H9 (cell line): ENCODE measurements around the gene SLC22A31. TPM values are rescaled to one million over a fixed set of nuclear protein-coding genes. Genes with fewer than 3 reads are reported as not detected.
"Not testable (repeated sequence)": the region's sequence is repeated elsewhere in the genome, so short reads cannot be mapped to it uniquely, and the experiment has no call there.

Experiments
- DNase-seq: peaks from one replicate; pipeline ENCODE4 v3.0.0-alpha.2; 2017
- H2AFZ ChIP-seq: one replicate; pipeline ENCODE4 v1.6.1; 2013; ENCODE audit warnings: mild to moderate bottlenecking, low read length, control low read depth, moderate library complexity
- H2AK5ac ChIP-seq: 2 replicates; pipeline ENCODE4 v1.6.1; 2013; ENCODE audit warnings: low read length, control low read depth, mixed read lengths; ENCODE audit not compliant: insufficient read length
- H2BK120ac ChIP-seq: one replicate; pipeline ENCODE4 v1.6.1; 2013; ENCODE audit warnings: low read depth, mild to moderate bottlenecking, low read length, control low read depth, inconsistent platforms; ENCODE audit not compliant: poor library complexity, severe bottlenecking
- H2BK12ac ChIP-seq: 2 replicates; pipeline ENCODE4 v1.6.1; 2013; ENCODE audit warnings: low read length, control low read depth, mixed read lengths, low read depth; ENCODE audit not compliant: insufficient read length
- H2BK15ac ChIP-seq: 2 replicates; pipeline ENCODE4 v1.6.1; 2013; ENCODE audit warnings: low read depth, low read length, control low read depth
- H2BK20ac ChIP-seq: one replicate; pipeline ENCODE4 v1.6.1; 2013; ENCODE audit warnings: low read depth, mild to moderate bottlenecking, low read length, control low read depth, inconsistent platforms; ENCODE audit not compliant: poor library complexity, severe bottlenecking
- H2BK5ac ChIP-seq: 2 replicates; pipeline ENCODE4 v1.6.1; 2013; ENCODE audit warnings: low read length, control low read depth, mixed read lengths; ENCODE audit not compliant: insufficient read length
- H3K14ac ChIP-seq: 2 replicates; pipeline ENCODE4 v1.6.1; 2013; ENCODE audit warnings: low read length, control low read depth; ENCODE audit not compliant: insufficient read depth
- H3K18ac ChIP-seq: 2 replicates; pipeline ENCODE4 v1.6.1; 2013; ENCODE audit warnings: low read depth, mild to moderate bottlenecking, mixed read lengths, low read length, control low read depth; ENCODE audit not compliant: insufficient read length
- H3K23ac ChIP-seq: 2 replicates; pipeline ENCODE4 v1.6.1; 2013; ENCODE audit warnings: low read length, control low read depth, mixed read lengths, low read depth; ENCODE audit not compliant: insufficient read length
- H3K23me2 ChIP-seq: 2 replicates; pipeline ENCODE4 v1.6.1; 2013; ENCODE audit warnings: low read depth, mild to moderate bottlenecking, mixed read lengths, low read length, control low read depth; ENCODE audit not compliant: insufficient read length, poor library complexity, severe bottlenecking
- H3K27ac ChIP-seq: 2 replicates; pipeline ENCODE4 v1.5.1; 2013; ENCODE audit warnings: low read length, control low read depth, mixed read lengths, low read depth; ENCODE audit not compliant: insufficient read length
- H3K27me3 ChIP-seq: 2 replicates; pipeline ENCODE4 v1.6.1; 2013; ENCODE audit warnings: low read length, control low read depth, inconsistent platforms; ENCODE audit not compliant: insufficient read depth
- H3K4ac ChIP-seq: 2 replicates; pipeline ENCODE4 v1.6.1; 2013; ENCODE audit warnings: low read depth, mild to moderate bottlenecking, control low read depth, inconsistent platforms, low read length, moderate library complexity
- H3K4me1 ChIP-seq: 2 replicates; pipeline ENCODE4 v1.6.1; 2013; ENCODE audit warnings: low read length, control low read depth, inconsistent platforms; ENCODE audit not compliant: insufficient read depth
- H3K4me2 ChIP-seq: 2 replicates; pipeline ENCODE4 v1.6.1; 2013; ENCODE audit warnings: low read length, control low read depth, mixed read lengths; ENCODE audit not compliant: insufficient read length, insufficient read depth
- H3K56ac ChIP-seq: 2 replicates; pipeline ENCODE4 v1.6.1; 2013; ENCODE audit warnings: low read depth, mild to moderate bottlenecking, mixed read lengths, low read length, control low read depth; ENCODE audit not compliant: insufficient read length
- H3K79me1 ChIP-seq: 2 replicates; pipeline ENCODE4 v1.6.1; 2013; ENCODE audit warnings: low read depth, mild to moderate bottlenecking, moderate library complexity, low read length, control low read depth, inconsistent platforms; ENCODE audit not compliant: insufficient read depth, poor library complexity, severe bottlenecking
- H3K79me2 ChIP-seq: 2 replicates; pipeline ENCODE4 v1.6.1; 2013; ENCODE audit warnings: low read length, control low read depth, inconsistent platforms; ENCODE audit not compliant: insufficient read depth
- H3K9ac ChIP-seq: 2 replicates; pipeline ENCODE4 v1.6.1; 2013; ENCODE audit warnings: low read length, control low read depth, mixed read lengths; ENCODE audit not compliant: insufficient read length; ENCODE audit errors: extremely low read depth
- H3K9me3 ChIP-seq: one replicate; pipeline ENCODE4 v1.6.1; 2013; ENCODE audit warnings: low read depth, low read length, inconsistent platforms; ENCODE audit not compliant: control insufficient read depth
- H3T11ph ChIP-seq: one replicate; pipeline ENCODE4 v1.6.1; 2013; ENCODE audit warnings: mild to moderate bottlenecking, low read length, control low read depth, inconsistent platforms
- H4K20me1 ChIP-seq: one replicate; pipeline ENCODE4 v1.6.1; 2013; ENCODE audit not compliant: control insufficient read depth, insufficient read length, insufficient read depth
- H4K5ac ChIP-seq: 2 replicates; pipeline ENCODE4 v1.6.1; 2013; ENCODE audit warnings: low read depth, mild to moderate bottlenecking, mixed read lengths, low read length, control low read depth; ENCODE audit not compliant: insufficient read length
- H4K8ac ChIP-seq: replicated peaks from 2 replicates; pipeline ENCODE4 v1.6.1; 2013; ENCODE audit warnings: low read length, control low read depth, mixed read lengths, low read depth; ENCODE audit not compliant: insufficient read length
- H4K91ac ChIP-seq: 2 replicates; pipeline ENCODE4 v1.6.1; 2013; ENCODE audit warnings: low read depth, mild to moderate bottlenecking, moderate library complexity, mixed read lengths, low read length, control low read depth; ENCODE audit not compliant: insufficient read length
- H3K27ac Mint-ChIP-seq, 3 experiments: 2 replicates in 2 of 3; 3 replicates in 1 of 3; pipeline ENCODE4 v1.8.0; 2020 to 2021; ENCODE audit warnings: mixed read lengths in 3 of 3, mild to moderate bottlenecking in 1 of 3, moderate library complexity in 1 of 3
- H3K27me3 Mint-ChIP-seq: 2 replicates; pipeline ENCODE4 v1.8.0; 2021; ENCODE audit warnings: low read depth, mild to moderate bottlenecking, moderate library complexity, mixed read lengths
- H3K36me3 Mint-ChIP-seq, 3 experiments: 2 replicates in 2 of 3; 3 replicates in 1 of 3; pipeline ENCODE4 v1.8.0; 2020 to 2021; ENCODE audit warnings: low read depth in 3 of 3, mixed read lengths in 3 of 3; ENCODE audit not compliant: insufficient read depth in 1 of 3
- H3K4me1 Mint-ChIP-seq, 2 experiments: 2 replicates each; pipeline ENCODE4 v1.8.0; 2020; ENCODE audit warnings: mixed read lengths in 2 of 2
- H3K4me3 Mint-ChIP-seq, 2 experiments: 2 replicates in 1 of 2; 3 replicates in 1 of 2; pipeline ENCODE4 v1.8.0; 2020 to 2021; ENCODE audit warnings: mild to moderate bottlenecking in 2 of 2, mixed read lengths in 2 of 2, moderate library complexity in 1 of 2
- H3K9me3 Mint-ChIP-seq, 2 experiments: 2 replicates in 1 of 2; 3 replicates in 1 of 2; pipeline ENCODE4 v1.8.0; 2020; ENCODE audit warnings: mild to moderate bottlenecking in 2 of 2, mixed read lengths in 2 of 2, moderate library complexity in 1 of 2
- WGBS: extraction: QIAGEN DNeasy Blood & Tissue Kit; methylation state at CpG from one replicate; pipeline ENCODE4 v1.1.7; 2013; ENCODE audit warnings: missing lambda C conversion rate, low lambda C conversion rate, mixed read lengths; ENCODE audit not compliant: insufficient read length; ENCODE audit errors: extremely low coverage; 5-methylcytosine and 5-hydroxymethylcytosine counted together
- total RNA-seq: library from RNA; stranded (reverse); gene quantifications from 2 replicates; pipeline ENCODE4 v1.2.1, GENCODE V29; 2021
- TF ChIP-seq, protein P1 (sequence below): fragments of 200-600 bp; sonication (generic); conservative IDR thresholded peaks from 3 replicates; pipeline ENCODE4 v1.8.0; 2021; ENCODE audit warnings: antibody characterized with exemption, mild to moderate bottlenecking

SLC22A31 gene
- total RNA-seq, 1 experiment from 2014 or later, result 7.7 TPM

DNA sequence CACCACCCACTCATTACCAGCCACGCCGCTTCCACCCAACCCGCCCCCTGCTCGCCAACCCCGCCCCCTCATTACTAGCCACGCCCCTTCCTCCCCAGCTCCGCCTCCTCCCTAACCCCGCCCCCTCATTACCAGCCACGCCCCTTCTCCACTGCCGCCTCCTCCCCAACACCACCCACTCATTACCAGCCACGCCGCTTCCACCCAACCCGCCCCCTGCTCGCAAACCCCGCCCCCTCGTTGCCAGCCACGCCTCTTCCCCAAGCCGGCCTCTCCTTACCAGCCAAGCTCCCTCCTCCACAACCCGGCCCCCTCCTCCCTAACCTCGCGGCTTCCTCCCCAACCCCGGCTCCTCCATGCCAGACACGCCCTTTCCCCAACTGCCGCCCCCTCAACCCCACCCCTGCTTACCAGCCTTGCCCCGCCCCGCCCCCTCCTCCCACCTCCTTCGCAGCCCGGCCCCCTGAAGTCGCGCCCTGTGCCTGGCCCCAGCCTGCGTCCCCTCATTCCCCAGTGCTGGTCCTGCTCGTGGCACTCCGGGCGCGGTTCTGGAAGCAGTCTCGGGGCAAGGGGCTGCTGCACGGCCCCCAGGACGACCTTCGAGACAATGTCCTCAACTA lies 7.3 kb downstream of the SLC22A31 start:
- Histone ChIP-seq H3K9ac (no peak overlapping the region), H4K91ac (no peak overlapping the region), H2BK12ac (no peak overlapping the region), H4K20me1 (no peaks in the 10 kb centered on the region), H3K4me2 (peak overlapping the region; percentile 34), H2BK5ac (no peak overlapping the region), H4K8ac (no peak overlapping the region), H3K23ac (no peak overlapping the region), H3K27ac (no peak overlapping the region), H4K5ac (no peak overlapping the region), H2BK120ac (no peak overlapping the region), H2BK20ac (no peak overlapping the region), H3T11ph (no peak overlapping the region), H3K79me1 (no peaks in the 10 kb centered on the region), H3K14ac (no peak overlapping the region), H3K9me3 (no peaks in the 10 kb centered on the region), H3K56ac (no peak overlapping the region), H2AFZ (no peak overlapping the region), H3K4ac (no peak overlapping the region), H2BK15ac (no peak overlapping the region), H2AK5ac (no peak overlapping the region), H3K79me2 (no peaks in the 10 kb centered on the region), H3K4me1 (no peaks in the 10 kb centered on the region), H3K27me3 (no peaks in the 10 kb centered on the region; the same call in 1 of the 2 replicates), H3K18ac (no peak overlapping the region), H3K23me2 (peaks cover 5% of the 10 kb centered on the region)
- Mint-ChIP-seq H3K36me3 (no peaks in the 10 kb centered on the region), H3K9me3 (peaks cover 5% of the 10 kb centered on the region in 2 experiments; a peak in 2 of 5 replicates), H3K4me3 (peak overlapping the region in 1 of 2 experiments; percentile 48; a peak in 2 of 5 replicates), H3K4me1 (no peaks in the 10 kb centered on the region), H3K27ac (no peak overlapping the region), H3K27me3 (peaks cover 31% of the 10 kb centered on the region)
- peak; percentile 96 for DNase-seq
- no CpG with 5 or more reads among the region's 39 CpGs for WGBS
- TF ChIP-seq, protein P1, sequence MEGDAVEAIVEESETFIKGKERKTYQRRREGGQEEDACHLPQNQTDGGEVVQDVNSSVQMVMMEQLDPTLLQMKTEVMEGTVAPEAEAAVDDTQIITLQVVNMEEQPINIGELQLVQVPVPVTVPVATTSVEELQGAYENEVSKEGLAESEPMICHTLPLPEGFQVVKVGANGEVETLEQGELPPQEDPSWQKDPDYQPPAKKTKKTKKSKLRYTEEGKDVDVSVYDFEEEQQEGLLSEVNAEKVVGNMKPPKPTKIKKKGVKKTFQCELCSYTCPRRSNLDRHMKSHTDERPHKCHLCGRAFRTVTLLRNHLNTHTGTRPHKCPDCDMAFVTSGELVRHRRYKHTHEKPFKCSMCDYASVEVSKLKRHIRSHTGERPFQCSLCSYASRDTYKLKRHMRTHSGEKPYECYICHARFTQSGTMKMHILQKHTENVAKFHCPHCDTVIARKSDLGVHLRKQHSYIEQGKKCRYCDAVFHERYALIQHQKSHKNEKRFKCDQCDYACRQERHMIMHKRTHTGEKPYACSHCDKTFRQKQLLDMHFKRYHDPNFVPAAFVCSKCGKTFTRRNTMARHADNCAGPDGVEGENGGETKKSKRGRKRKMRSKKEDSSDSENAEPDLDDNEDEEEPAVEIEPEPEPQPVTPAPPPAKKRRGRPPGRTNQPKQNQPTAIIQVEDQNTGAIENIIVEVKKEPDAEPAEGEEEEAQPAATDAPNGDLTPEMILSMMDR, result no peak

DNA sequence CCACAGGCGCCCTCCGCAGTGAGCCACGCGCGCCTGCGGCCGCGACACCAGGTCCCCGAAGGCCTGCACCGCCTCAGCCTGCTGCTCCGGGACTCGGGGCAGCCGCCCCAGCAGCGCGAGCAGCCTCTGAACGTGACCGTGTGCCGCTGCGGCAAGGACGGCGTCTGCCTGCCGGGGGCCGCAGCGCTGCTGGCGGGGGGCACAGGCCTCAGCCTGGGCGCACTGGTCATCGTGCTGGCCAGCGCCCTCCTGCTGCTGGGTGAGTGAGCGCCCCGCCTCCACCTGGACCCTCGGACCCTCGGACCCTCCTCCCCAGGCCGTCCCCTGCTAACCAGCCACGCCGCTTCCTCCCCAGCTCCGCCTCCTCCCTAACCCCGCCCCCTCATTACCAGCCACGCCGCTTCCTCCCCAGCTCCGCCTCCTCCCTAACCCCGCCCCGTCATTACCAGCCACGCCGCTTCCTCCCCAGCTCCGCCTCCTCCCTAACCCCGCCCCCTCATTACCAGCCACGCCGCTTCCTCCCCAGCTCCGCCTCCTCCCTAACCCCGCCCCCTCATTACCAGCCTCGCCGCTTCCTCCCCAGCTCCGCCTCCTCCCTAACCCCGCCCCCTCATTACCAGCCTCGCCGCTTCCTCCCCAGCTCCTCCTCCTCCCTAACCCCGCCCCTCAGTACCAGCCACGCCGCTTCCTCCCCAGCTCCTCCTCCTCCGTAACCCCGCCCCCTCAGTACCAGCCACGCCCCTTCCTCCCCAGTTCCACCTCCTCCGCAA lies 8.0 kb downstream of the SLC22A31 start:
- H3K9me3 Mint-ChIP-seq, H4K5ac ChIP-seq, H3K14ac ChIP-seq, H3T11ph ChIP-seq, H3K4me3 Mint-ChIP-seq, H2BK15ac ChIP-seq, H3K4ac ChIP-seq, H3K79me1 ChIP-seq, H3K79me2 ChIP-seq, H4K8ac ChIP-seq, H3K27me3 ChIP-seq, H4K20me1 ChIP-seq, H3K23me2 ChIP-seq, H3K4me1 Mint-ChIP-seq, H2BK12ac ChIP-seq, H2AFZ ChIP-seq, H4K91ac ChIP-seq, H2AK5ac ChIP-seq, H2BK120ac ChIP-seq, H3K9me3 ChIP-seq, H3K27ac ChIP-seq, H2BK20ac ChIP-seq, H2BK5ac ChIP-seq, H3K36me3 Mint-ChIP-seq, H3K4me1 ChIP-seq, H3K56ac ChIP-seq, H3K9ac ChIP-seq, H3K23ac ChIP-seq, H3K27ac Mint-ChIP-seq: not testable (repeated sequence)
- DNase-seq, result peak; percentile 94
- peaks cover 34% of the 10 kb centered on the region for H3K27me3 Mint-ChIP-seq
- WGBS, result no CpG with 5 or more reads among the region's 63 CpGs
- H3K4me2 ChIP-seq, result peak overlapping the region; percentile 43
- H3K18ac ChIP-seq, result peak overlapping the region; percentile 72
